Liver (tissue), 3 donors: ENCODE measurements around the gene FAAP100.

Experiments used
- CTCF ChIP-seq: fragments of 150-350 bp; IDR thresholded peaks from 2 replicates; pipeline ENCODE4 v1.5.1; 2017; ENCODE audit warnings: improper control_type of control experiment, low read depth, low read length; ENCODE audit not compliant: missing input control
- EGR1 ChIP-seq, 2 donors: IDR thresholded peaks; 2 replicates each; pipeline ENCODE4 v1.6.1; 2016 to 2018; ENCODE audit warnings: antibody characterized with exemption in 2 of 2, low read depth in 2 of 2
- RAD21 ChIP-seq, 2 donors: IDR thresholded peaks; 2 replicates each; pipeline ENCODE4 v1.6.1; 2016; ENCODE audit warnings: antibody characterized with exemption in 2 of 2, mild to moderate bottlenecking in 2 of 2
- REST ChIP-seq: IDR thresholded peaks from 2 replicates; pipeline ENCODE4 v1.6.1; 2016; ENCODE audit warnings: antibody characterized with exemption, mild to moderate bottlenecking
- donor health status: healthy.
- donor health status: healthy.

GRCh38 chr17:81582341-81582740 lies 30.2 kb upstream of the FAAP100 start:
- no peak for TF ChIP-seq CTCF
- no peak for TF ChIP-seq RAD21 (IDR thresholded peaks at IDR 0.05)
- no peak for TF ChIP-seq EGR1 (IDR thresholded peaks at IDR 0.05; ENCODE audit: low read depth in 2 of 2)
- no peak for TF ChIP-seq REST
